IPS-18c (cell line): Measurements from ENCODE around the gene HIVEP3.

Experiments
- H3K4me3 ChIP-seq: 2 replicates; pipeline ENCODE4 v1.7.0; 2013; ENCODE audit warnings: low read depth, mild to moderate bottlenecking, low read length, moderate library complexity; ENCODE audit not compliant: insufficient read depth
- H3K9me3 ChIP-seq: one replicate; pipeline ENCODE4 v1.6.1; 2013; ENCODE audit warnings: mild to moderate bottlenecking, low read length, moderate library complexity; ENCODE audit not compliant: control insufficient read depth, insufficient read depth

Gene HIVEP3

GRCh38 chr1:41647221-41648135 lies 271.2 kb downstream of the HIVEP3 start:
- no peak overlapping the region for H3K4me3 ChIP-seq
- no peaks in the 10 kb centered on the region for H3K9me3 ChIP-seq

GRCh38 chr1:41646186-41646585 lies 272.5 kb downstream of the HIVEP3 start:
- Histone ChIP-seq H3K9me3 (no peaks in the 10 kb centered on the region), H3K4me3 (no peak overlapping the region)

DNA sequence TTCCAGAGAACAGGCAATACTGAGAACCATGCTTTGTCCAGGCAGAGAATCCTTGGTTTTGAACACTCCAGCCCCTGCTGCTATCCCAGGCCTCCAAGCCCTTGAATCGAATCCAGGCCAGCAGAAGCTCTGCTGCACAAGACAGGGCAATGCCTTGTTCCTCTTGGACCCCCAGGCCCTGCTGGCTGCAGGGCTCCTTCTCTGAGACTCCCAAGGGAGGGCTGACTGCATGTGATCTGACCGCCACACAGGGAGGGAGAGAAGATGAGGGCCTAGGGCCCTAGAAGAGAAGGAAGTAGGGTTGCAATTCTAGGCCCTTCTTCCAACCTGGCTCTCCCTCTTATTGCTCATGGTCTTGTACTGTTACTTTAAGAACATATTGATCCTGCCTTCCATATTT lies 273.7 kb downstream of the HIVEP3 start:
- H3K9me3 ChIP-seq = no peaks in the 10 kb centered on the region
- no peak overlapping the region for H3K4me3 ChIP-seq

GRCh38 chr1:41642922-41643821 lies 275.6 kb downstream of the HIVEP3 start:
- no peak overlapping the region for H3K4me3 ChIP-seq
- H3K9me3 ChIP-seq = no peaks in the 10 kb centered on the region

GRCh38 chr1:41641941-41642527 lies 276.7 kb downstream of the HIVEP3 start:
- Histone ChIP-seq H3K4me3 (no peak overlapping the region), H3K9me3 (no peaks in the 10 kb centered on the region)

GRCh38 chr1:41641475-41641814 lies 277.3 kb downstream of the HIVEP3 start:
- no peaks in the 10 kb centered on the region for H3K9me3 ChIP-seq
- H3K4me3 ChIP-seq = no peak overlapping the region

GRCh38 chr1:41640756-41641474 lies 277.8 kb downstream of the HIVEP3 start:
- H3K4me3 ChIP-seq = no peak overlapping the region
- H3K9me3 ChIP-seq = no peaks in the 10 kb centered on the region

GRCh38 chr1:41640141-41640751 lies 278.5 kb downstream of the HIVEP3 start:
- Histone ChIP-seq H3K9me3 (no peaks in the 10 kb centered on the region), H3K4me3 (no peak overlapping the region)

GRCh38 chr1:41639332-41639936 lies 279.3 kb downstream of the HIVEP3 start:
- no peak overlapping the region for H3K4me3 ChIP-seq

GRCh38 chr1:41638086-41639024 lies 280.4 kb downstream of the HIVEP3 start:
- H3K9me3 ChIP-seq = no peaks in the 10 kb centered on the region
- H3K4me3 ChIP-seq = no peak overlapping the region

More at GRCh38 chr1:41639332-41639936, 279.3 kb downstream of the HIVEP3 start:
- no peaks in the 10 kb centered on the region for H3K9me3 ChIP-seq

GRCh38 chr1:41637367-41637766 lies 281.4 kb downstream of the HIVEP3 start:
- no peak overlapping the region for H3K4me3 ChIP-seq
- H3K9me3 ChIP-seq = no peaks in the 10 kb centered on the region

GRCh38 chr1:41633764-41634163 lies 285.0 kb downstream of the HIVEP3 start:
- no peak overlapping the region for H3K4me3 ChIP-seq

GRCh38 chr1:41632781-41633575 lies 285.7 kb downstream of the HIVEP3 start:
- Histone ChIP-seq H3K9me3 (no peaks in the 10 kb centered on the region), H3K4me3 (no peak overlapping the region)

More at GRCh38 chr1:41633764-41634163, 285.0 kb downstream of the HIVEP3 start:
- H3K9me3 ChIP-seq = no peaks in the 10 kb centered on the region

DNA sequence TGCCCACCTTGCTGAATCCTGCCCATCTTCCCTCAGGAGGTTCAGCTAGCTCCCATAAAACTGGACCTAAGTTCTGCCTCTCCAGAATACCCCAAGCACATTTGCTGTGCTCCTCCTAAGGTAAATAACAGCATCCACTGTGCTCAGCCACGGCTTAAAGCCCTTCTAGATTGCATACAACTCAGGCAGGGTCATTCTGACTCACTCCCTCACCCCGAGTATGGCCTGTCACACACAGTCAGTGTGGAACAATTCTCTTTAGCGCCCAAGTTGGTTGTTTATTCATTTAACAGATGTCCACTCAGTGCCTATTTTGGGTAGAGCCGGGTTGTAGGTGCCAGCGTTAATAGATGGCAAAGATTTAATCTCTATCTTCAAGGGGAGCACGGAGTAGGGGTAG lies 286.8 kb downstream of the HIVEP3 start:
- H3K4me3 ChIP-seq = no peak overlapping the region
- H3K9me3 ChIP-seq = no peaks in the 10 kb centered on the region

DNA sequence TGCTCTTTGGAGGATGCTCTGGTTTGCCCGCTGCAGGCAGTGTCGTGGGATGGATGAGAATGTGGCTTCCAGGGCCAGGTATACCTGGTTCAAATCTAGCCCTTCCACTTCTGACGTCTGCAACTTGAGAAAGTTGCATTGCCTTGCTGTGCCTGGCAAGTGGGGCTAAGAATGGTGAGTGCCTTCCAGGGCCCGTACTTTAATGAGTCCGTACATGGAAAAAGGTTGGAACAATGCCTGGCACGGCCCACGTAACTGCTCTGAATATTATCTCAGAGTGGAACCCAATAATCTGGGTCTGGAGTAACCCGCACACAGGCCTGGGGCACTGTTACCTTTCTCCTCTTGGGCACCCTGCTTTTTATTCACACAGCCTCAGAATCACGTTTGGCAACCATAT lies 287.6 kb downstream of the HIVEP3 start:
- Histone ChIP-seq H3K9me3 (no peaks in the 10 kb centered on the region), H3K4me3 (no peak overlapping the region)
